HepG2 (cell line): ENCODE measurements around the gene IL32. TPM values are rescaled to one million over a fixed set of nuclear protein-coding genes. Genes with fewer than 3 reads are reported as not detected.

Experiments used
- ATF6 ChIP-seq: sonication (generic); formaldehyde crosslinking; conservative IDR thresholded peaks from 2 replicates; pipeline ENCODE4 v1.4.0; 2020; ENCODE audit warnings: missing genetic modification reagents
- GMEB2 ChIP-seq: IDR thresholded peaks from 2 replicates; pipeline ENCODE4 v1.6.1; 2016; ENCODE audit warnings: missing biosample characterization, missing genetic modification reagents, low read depth
- HOXA5 ChIP-seq: sonication (generic); formaldehyde crosslinking; IDR thresholded peaks from 2 replicates; pipeline ENCODE4 v1.4.0; 2020; ENCODE audit warnings: missing genetic modification reagents
- MEIS1 ChIP-seq: sonication (generic); formaldehyde crosslinking; IDR thresholded peaks from 2 replicates; pipeline ENCODE4 v1.9.0; 2021; ENCODE audit warnings: mild to moderate bottlenecking, missing genetic modification reagents, moderate library complexity, borderline replicate concordance
- NFKB2 ChIP-seq: sonication (generic); formaldehyde crosslinking; IDR thresholded peaks from 2 replicates; pipeline ENCODE4 v1.4.0; 2020; ENCODE audit warnings: missing genetic modification reagents, borderline replicate concordance
- NR0B2 ChIP-seq: sonication (generic); formaldehyde crosslinking; IDR thresholded peaks from 2 replicates; pipeline ENCODE4 v1.4.0; 2020; ENCODE audit warnings: mild to moderate bottlenecking, missing genetic modification reagents
- NR2F6 ChIP-seq, 2 experiments: IDR thresholded peaks; 2 replicates each; pipeline ENCODE4 v1.6.1; 2016; ENCODE audit warnings: antibody characterized with exemption in 1 of 2, mild to moderate bottlenecking in 1 of 2
- POLR2A ChIP-seq, 2 experiments: IDR thresholded peaks; 2 replicates each; pipeline ENCODE4 v1.6.1; 2011; ENCODE audit warnings: low read depth in 2 of 2, low read length in 2 of 2, mild to moderate bottlenecking in 1 of 2, moderate library complexity in 1 of 2; ENCODE audit not compliant: insufficient read depth in 1 of 2
- ZFP1 ChIP-seq: IDR thresholded peaks from 2 replicates; pipeline ENCODE4 v1.6.1; 2016
- ZNF12 ChIP-seq: sonication (generic); formaldehyde crosslinking; IDR thresholded peaks from 2 replicates; pipeline ENCODE4 v1.5.0; 2020; ENCODE audit warnings: missing genetic modification reagents
- ZNF17 ChIP-seq: sonication (generic); formaldehyde crosslinking; IDR thresholded peaks from 2 replicates; pipeline ENCODE4 v1.5.0; 2020; ENCODE audit warnings: mild to moderate bottlenecking, missing genetic modification reagents
- ZNF30 ChIP-seq: sonication (generic); formaldehyde crosslinking; IDR thresholded peaks from 2 replicates; pipeline ENCODE4 v1.5.0; 2020; ENCODE audit warnings: mild to moderate bottlenecking, missing genetic modification reagents
- ZNF343 ChIP-seq: sonication (generic); formaldehyde crosslinking; IDR thresholded peaks from 2 replicates; pipeline ENCODE4 v1.4.0; 2020; ENCODE audit warnings: mild to moderate bottlenecking, missing genetic modification reagents
- ZNF674 ChIP-seq: sonication (generic); formaldehyde crosslinking; IDR thresholded peaks from 2 replicates; pipeline ENCODE4 v1.5.0; 2020; ENCODE audit warnings: low read depth, mild to moderate bottlenecking, missing genetic modification reagents
- polyA plus RNA-seq, 8 experiments: library from polyadenylated mRNA; depleted of rRNA in 3 of 8; stranded (reverse) in 7 of 8; unstranded in 1 of 8; fragments of >200 nt; fragmentation: Illumina TruSeq in 4 of 8; extraction: Trizol in 4 of 8; gene quantifications; 2 replicates each; pipeline versions ENCODE4 v1.2.1 to v1.2.3, GENCODE V29; 2011 to 2016; ENCODE audit warnings: low read depth in 4 of 8, missing spikeins in 1 of 8, mixed read lengths in 1 of 8; ENCODE audit not compliant: insufficient read depth in 1 of 8
- total RNA-seq, 5 experiments: library from RNA; depleted of rRNA; stranded (reverse); fragments of >200 nt; fragmentation: Illumina TruSeq; extraction: Trizol; gene quantifications; 2 replicates each; pipeline ENCODE4 v1.2.3, GENCODE V29; 2016; ENCODE audit warnings: low read depth in 1 of 5
- TF ChIP-seq, protein P1 (sequence below): sonication (generic); formaldehyde crosslinking; IDR thresholded peaks from 2 replicates; pipeline ENCODE4 v1.8.1; 2023; ENCODE audit warnings: mild to moderate bottlenecking, inconsistent platforms, moderate library complexity, missing genetic modification reagents, borderline replicate concordance
- TF ChIP-seq, protein P2 (sequence below): sonication (generic); formaldehyde crosslinking; IDR thresholded peaks from 2 replicates; pipeline ENCODE4 v1.4.0; 2020; ENCODE audit warnings: missing genetic modification reagents, borderline replicate concordance
- TF ChIP-seq, protein P3 (sequence below): sonication (generic); formaldehyde crosslinking; IDR thresholded peaks from 2 replicates; pipeline ENCODE4 v1.4.0; 2020; ENCODE audit warnings: mild to moderate bottlenecking, missing genetic modification reagents

Gene IL32
- total and polyA plus RNA-seq, 2 of the 13 experiments (the other 11 are each of a cell fraction or from before 2014, with no cell fraction given) = 115 to 165 TPM

DNA sequence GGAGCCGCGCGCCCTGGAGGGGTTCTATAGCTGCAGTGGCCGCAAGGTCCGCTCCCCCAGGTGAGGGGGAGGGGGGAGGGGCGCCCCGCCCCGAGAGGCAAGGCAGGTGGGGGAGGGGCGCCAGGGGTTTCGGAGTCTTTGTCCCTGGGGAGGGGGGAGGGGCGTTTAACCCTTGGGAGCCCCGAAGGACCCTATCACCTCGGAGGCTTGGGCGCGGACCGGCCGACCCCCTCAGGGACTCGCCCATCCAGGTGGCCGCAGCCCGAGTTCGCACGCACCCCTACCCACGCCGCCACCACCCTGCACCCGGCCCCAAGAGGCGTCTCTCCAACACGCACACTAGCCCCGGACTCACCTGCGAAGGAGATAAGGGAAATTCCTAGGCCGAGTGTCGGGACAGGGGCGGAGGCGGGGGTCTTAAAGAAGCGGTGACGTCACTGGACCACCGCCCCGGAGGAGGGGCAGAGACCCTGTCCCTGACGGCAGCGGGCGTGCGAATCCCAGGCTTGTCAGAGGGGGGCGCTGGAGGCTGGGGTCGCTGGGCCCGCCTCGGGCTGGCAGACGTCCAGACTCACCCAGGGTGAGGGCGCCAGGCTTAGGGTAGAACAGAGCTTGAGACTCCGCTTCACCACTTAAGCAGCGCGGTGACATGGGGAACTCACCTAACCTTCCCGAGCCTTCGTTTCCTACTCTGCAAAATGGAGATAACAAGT is 47.5 kb upstream of the IL32 start, which contains the start of gene CLDN6 (continued):
- TF ChIP-seq POLR2A (IDR thresholded peaks at IDR 0.05; ENCODE audit: insufficient read depth in 1 of 2, low read depth in 2 of 2, low read length in 2 of 2) (no peak), NR0B2 (CRISPR knock-in tag) (0 out of 2 replicates have a peak, but pooled peaks have one; percentile 18), MEIS1 (no peak), ZNF30 (CRISPR knock-in tag) (no peak), ZFP1 (CRISPR knock-in tag) (no peak), GMEB2 (CRISPR knock-in tag) (no peak), ZNF17 (CRISPR knock-in tag) (no peak), ZNF12 (CRISPR knock-in tag) (no peak), NFKB2 (CRISPR knock-in tag) (no peak), NR2F6 (IDR thresholded peaks at IDR 0.05) (no peak), NR2F6 (CRISPR knock-in tag; IDR thresholded peaks at IDR 0.05) (0 out of 2 replicates have a peak, but pooled peaks have one; percentile 29), ZNF674 (CRISPR knock-in tag) (no peak), HOXA5 (no peak), ZNF343 (CRISPR knock-in tag) (no peak), ATF6 (CRISPR knock-in tag) (no peak)
- TF ChIP-seq, protein P1, sequence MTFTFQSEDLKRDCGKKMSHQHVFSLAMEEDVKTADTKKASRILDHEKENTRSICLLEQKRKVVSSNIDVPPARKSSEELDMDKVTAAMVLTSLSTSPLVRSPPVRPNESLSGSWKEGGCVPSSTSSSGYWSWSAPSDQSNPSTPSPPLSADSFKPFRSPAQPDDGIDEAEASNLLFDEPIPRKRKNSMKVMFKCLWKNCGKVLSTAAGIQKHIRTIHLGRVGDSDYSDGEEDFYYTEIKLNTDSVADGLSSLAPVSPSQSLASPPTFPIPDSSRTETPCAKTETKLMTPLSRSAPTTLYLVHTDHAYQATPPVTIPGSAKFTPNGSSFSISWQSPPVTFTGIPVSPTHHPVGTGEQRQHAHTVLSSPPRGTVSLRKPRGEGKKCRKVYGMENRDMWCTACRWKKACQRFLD (CRISPR knock-in tag) = no peak
- TF ChIP-seq, protein P2, sequence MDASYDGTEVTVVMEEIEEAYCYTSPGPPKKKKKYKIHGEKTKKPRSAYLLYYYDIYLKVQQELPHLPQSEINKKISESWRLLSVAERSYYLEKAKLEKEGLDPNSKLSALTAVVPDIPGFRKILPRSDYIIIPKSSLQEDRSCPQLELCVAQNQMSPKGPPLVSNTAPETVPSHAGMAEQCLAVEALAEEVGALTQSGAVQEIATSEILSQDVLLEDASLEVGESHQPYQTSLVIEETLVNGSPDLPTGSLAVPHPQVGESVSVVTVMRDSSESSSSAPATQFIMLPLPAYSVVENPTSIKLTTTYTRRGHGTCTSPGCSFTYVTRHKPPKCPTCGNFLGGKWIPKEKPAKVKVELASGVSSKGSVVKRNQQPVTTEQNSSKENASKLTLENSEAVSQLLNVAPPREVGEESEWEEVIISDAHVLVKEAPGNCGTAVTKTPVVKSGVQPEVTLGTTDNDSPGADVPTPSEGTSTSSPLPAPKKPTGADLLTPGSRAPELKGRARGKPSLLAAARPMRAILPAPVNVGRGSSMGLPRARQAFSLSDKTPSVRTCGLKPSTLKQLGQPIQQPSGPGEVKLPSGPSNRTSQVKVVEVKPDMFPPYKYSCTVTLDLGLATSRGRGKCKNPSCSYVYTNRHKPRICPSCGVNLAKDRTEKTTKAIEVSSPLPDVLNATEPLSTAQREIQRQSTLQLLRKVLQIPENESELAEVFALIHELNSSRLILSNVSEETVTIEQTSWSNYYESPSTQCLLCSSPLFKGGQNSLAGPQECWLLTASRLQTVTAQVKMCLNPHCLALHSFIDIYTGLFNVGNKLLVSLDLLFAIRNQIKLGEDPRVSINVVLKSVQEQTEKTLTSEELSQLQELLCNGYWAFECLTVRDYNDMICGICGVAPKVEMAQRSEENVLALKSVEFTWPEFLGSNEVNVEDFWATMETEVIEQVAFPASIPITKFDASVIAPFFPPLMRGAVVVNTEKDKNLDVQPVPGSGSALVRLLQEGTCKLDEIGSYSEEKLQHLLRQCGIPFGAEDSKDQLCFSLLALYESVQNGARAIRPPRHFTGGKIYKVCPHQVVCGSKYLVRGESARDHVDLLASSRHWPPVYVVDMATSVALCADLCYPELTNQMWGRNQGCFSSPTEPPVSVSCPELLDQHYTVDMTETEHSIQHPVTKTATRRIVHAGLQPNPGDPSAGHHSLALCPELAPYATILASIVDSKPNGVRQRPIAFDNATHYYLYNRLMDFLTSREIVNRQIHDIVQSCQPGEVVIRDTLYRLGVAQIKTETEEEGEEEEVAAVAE (CRISPR knock-in tag) = no peak
- TF ChIP-seq, protein P3, sequence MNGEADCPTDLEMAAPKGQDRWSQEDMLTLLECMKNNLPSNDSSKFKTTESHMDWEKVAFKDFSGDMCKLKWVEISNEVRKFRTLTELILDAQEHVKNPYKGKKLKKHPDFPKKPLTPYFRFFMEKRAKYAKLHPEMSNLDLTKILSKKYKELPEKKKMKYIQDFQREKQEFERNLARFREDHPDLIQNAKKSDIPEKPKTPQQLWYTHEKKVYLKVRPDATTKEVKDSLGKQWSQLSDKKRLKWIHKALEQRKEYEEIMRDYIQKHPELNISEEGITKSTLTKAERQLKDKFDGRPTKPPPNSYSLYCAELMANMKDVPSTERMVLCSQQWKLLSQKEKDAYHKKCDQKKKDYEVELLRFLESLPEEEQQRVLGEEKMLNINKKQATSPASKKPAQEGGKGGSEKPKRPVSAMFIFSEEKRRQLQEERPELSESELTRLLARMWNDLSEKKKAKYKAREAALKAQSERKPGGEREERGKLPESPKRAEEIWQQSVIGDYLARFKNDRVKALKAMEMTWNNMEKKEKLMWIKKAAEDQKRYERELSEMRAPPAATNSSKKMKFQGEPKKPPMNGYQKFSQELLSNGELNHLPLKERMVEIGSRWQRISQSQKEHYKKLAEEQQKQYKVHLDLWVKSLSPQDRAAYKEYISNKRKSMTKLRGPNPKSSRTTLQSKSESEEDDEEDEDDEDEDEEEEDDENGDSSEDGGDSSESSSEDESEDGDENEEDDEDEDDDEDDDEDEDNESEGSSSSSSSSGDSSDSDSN (CRISPR knock-in tag) = no peak
